Gastrocnemius medialis (tissue), 4 donors: Measurements from ENCODE around the gene ADAMTS2. TPM values are rescaled to one million over a fixed set of nuclear protein-coding genes. Genes with fewer than 3 reads are reported as not detected.

Experiments used
- ATAC-seq, 2 donors: fragments of 150-250 bp; one replicate each; pipeline ENCODE4 v1.9.1; 2016
- DNase-seq, 2 donors: peaks; one replicate each; pipeline ENCODE4 v3.0.0-alpha.2; 2019
- H3K27ac ChIP-seq, 4 donors: fragments of 200-600 bp; sonication (generic); 1 replicate in 1 of 4; 2 replicates in 3 of 4; pipeline ENCODE4 v1.5.1; 2016 to 2018; ENCODE audit warnings: mild to moderate bottlenecking in 2 of 4, moderate library complexity in 1 of 4
- H3K27me3 ChIP-seq, 3 donors: fragments of 200-600 bp; sonication (generic) in 2 of 3; 1 replicate in 1 of 3; 2 replicates in 2 of 3; pipeline versions ENCODE4 v1.5.1 to v1.6.0; 2016 to 2019; ENCODE audit warnings: mild to moderate bottlenecking in 1 of 3, moderate library complexity in 1 of 3
- H3K36me3 ChIP-seq, 2 donors: fragments of 200-600 bp; sonication (generic) in 1 of 2; one replicate each; pipeline ENCODE4 v1.5.1; 2017 to 2018
- H3K4me1 ChIP-seq, 2 donors: fragments of 200-600 bp; sonication (generic) in 1 of 2; one replicate each; pipeline ENCODE4 v1.5.1; 2016 to 2017; ENCODE audit warnings: mild to moderate bottlenecking in 2 of 2
- H3K4me3 ChIP-seq, 4 donors: fragments of 200-600 bp; sonication (generic) in 3 of 4; 1 replicate in 1 of 4; 2 replicates in 3 of 4; pipeline ENCODE4 v1.5.1; 2016 to 2019; ENCODE audit warnings: mild to moderate bottlenecking in 2 of 4
- H3K9me3 ChIP-seq, 3 donors: fragments of 200-600 bp; sonication (generic) in 2 of 3; 1 replicate in 1 of 3; 2 replicates in 2 of 3; pipeline ENCODE4 v1.5.1; 2016 to 2019
- POLR2A ChIP-seq, 2 donors: fragments of 450-650 bp; IDR thresholded peaks; one replicate each; pipeline ENCODE4 v1.6.1; 2017; ENCODE audit warnings: antibody characterized with exemption in 2 of 2, mild to moderate bottlenecking in 2 of 2, moderate library complexity in 2 of 2
- in situ Hi-C, 4 donors: fragments of 200-750 bp; cut with MboI; loops; one replicate each; pipeline versions ENCODE4 v1.15.0 to v1.8.0; 2017; ENCODE audit warnings: low sequenced_read_pairs in 4 of 4
- intact Hi-C: fragments of 100-400 bp; cut with DNase I; formaldehyde crosslinking; loops from one replicate; pipeline ENCODE4 v1.15.1; 2023; ENCODE audit warnings: low total_unique reads
- total RNA-seq, 4 donors: library from RNA; depleted of rRNA; stranded (reverse); fragments of >200 nt; gene quantifications; one replicate each; pipeline versions ENCODE4 v1.1.0 to v1.2.3, GENCODE V29; 2016
- TF ChIP-seq, protein P1 (sequence below), 5 experiments: fragments of 450-650 bp in 3 of 5; fragments of 200-600 bp in 2 of 5; sonication (generic) in 2 of 5; IDR thresholded peaks in 4 of 5; conservative IDR thresholded peaks in 1 of 5; 1 replicate in 4 of 5; 2 replicates in 1 of 5; pipeline ENCODE4 v1.5.1; 2016 to 2019; ENCODE audit warnings: antibody characterized with exemption in 5 of 5, mild to moderate bottlenecking in 3 of 5, moderate library complexity in 3 of 5

ADAMTS2 gene
- total RNA-seq, 4 donors from 2014 or later = 0.78 to 3.8 (median 2.0) TPM

DNA sequence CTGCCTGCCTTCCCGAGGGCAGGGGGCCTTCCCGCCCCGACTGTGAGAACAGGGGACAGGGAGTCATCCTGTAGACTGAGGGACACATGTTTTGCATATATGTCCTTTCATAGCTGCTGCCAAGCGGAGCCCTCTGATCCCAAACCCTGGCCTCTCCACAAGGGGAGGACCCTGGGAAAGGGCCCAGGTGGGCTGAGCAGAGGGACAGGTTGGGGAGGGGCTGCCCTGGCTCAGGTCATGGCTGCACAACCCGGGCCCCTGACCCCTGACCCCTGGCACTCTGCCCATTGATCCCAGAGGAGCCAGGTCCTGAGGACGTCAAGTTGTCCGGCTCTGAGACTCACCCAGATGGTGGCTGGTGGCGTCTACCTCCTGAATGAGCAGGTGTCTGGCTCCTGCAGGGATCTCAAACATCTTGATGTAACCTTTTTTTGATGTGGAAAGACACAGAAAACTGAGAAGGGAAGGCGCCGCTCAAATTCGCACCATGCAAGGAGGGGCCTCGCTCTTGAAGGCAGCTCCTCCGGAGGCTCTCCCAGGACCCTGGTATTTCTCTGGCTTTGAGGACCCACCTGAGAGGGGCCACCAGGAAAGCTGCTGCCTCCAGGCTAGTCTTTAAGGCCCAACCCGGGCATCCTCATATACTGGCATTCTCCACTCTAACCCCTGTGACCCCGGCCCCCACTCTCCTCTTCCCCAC lies 213.2 kb downstream of the ADAMTS2 start:
- no peaks in the 10 kb centered on the region for H3K27me3 ChIP-seq
- H3K36me3 ChIP-seq = no peaks in the 10 kb centered on the region
- intact Hi-C loops (no loop called here), in situ Hi-C loops (no loop called here)
- no peak overlapping the region for H3K4me3 ChIP-seq
- H3K27ac ChIP-seq = no peak overlapping the region
- H3K4me1 ChIP-seq = no peaks in the 10 kb centered on the region
- TF ChIP-seq, protein P1, sequence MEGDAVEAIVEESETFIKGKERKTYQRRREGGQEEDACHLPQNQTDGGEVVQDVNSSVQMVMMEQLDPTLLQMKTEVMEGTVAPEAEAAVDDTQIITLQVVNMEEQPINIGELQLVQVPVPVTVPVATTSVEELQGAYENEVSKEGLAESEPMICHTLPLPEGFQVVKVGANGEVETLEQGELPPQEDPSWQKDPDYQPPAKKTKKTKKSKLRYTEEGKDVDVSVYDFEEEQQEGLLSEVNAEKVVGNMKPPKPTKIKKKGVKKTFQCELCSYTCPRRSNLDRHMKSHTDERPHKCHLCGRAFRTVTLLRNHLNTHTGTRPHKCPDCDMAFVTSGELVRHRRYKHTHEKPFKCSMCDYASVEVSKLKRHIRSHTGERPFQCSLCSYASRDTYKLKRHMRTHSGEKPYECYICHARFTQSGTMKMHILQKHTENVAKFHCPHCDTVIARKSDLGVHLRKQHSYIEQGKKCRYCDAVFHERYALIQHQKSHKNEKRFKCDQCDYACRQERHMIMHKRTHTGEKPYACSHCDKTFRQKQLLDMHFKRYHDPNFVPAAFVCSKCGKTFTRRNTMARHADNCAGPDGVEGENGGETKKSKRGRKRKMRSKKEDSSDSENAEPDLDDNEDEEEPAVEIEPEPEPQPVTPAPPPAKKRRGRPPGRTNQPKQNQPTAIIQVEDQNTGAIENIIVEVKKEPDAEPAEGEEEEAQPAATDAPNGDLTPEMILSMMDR (IDR thresholded peaks at IDR 0.05 in 4 of 5, conservative IDR thresholded peaks at IDR 0.05 in 1 of 5) = no peak
- no peak for TF ChIP-seq POLR2A (IDR thresholded peaks at IDR 0.05)
- H3K9me3 ChIP-seq = no peaks in the 10 kb centered on the region
- ATAC-seq (no peak), DNase-seq (no peak)

DNA sequence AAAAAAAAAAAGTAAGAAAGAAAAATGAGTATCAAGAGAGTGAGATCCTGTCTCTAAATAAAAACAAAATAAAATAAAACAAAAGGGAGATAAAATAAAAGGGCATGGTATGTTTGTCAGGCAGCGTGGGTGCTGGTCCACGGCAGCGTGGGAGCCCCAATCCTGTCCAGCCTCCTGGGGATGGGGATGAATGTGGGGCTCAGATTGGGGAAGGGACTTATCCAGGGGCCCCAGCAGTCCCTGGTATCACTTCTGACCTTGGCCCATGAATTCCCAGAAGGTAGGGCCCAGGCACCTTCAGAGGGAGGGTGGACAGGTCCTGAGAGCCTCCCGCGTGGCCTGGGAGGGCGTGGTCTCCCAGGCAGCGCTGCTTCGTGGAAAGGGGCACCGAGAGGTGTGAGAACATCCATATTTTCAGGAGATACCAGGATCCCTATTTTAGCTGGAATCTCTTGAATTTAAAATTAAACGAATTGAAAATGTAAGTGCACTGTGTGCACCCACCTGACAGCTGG lies 213.9 kb downstream of the ADAMTS2 start:
- H3K36me3 ChIP-seq = no peaks in the 10 kb centered on the region
- DNase-seq = no peak
- no peak for TF ChIP-seq POLR2A (IDR thresholded peaks at IDR 0.05)
- TF ChIP-seq, protein P1 (IDR thresholded peaks at IDR 0.05 in 4 of 5, conservative IDR thresholded peaks at IDR 0.05 in 1 of 5) = no peak

DNA sequence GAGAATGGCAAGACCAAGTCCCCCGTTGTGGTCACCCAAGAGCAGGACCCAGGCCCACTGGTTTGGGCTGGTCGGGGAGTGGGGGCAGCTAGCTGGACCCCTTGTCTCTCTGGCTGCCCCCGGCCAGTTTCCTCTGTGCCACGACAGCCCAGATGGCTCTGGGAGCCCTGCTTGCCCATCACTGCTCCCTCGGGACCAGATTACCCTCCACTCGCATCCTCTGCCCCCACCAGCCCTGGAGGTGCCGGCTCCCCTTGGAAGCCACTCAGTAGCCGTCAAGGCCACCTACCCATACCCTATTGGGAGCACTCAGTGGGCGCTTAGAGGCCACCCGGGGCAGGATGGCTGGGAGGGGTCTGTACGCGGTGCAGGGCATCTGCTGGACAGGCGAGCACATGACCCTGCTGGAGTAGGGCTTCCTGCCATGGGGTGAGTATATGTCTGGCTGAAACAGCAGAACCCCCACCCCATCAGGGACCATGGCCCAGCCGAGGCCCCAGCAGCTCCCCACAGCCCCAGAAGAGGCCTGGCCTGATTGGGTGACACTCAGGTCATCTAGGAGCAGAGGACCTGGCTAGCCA lies 215.1 kb downstream of the ADAMTS2 start:
- H3K36me3 ChIP-seq = no peaks in the 10 kb centered on the region
- H3K9me3 ChIP-seq = no peaks in the 10 kb centered on the region
- H3K4me3 ChIP-seq = no peak overlapping the region
- H3K4me1 ChIP-seq = no peaks in the 10 kb centered on the region
- H3K27ac ChIP-seq = no peak overlapping the region
- no peak for TF ChIP-seq POLR2A (IDR thresholded peaks at IDR 0.05)
- TF ChIP-seq, protein P1 (IDR thresholded peaks at IDR 0.05 in 4 of 5, conservative IDR thresholded peaks at IDR 0.05 in 1 of 5) = no peak
- intact Hi-C loops (no loop called here), in situ Hi-C loops (no loop called here)
- H3K27me3 ChIP-seq = no peaks in the 10 kb centered on the region
- DNase-seq (no peak), ATAC-seq (no peak)

More for the DNA sequence above, 213.9 kb downstream of the ADAMTS2 start:
- Histone ChIP-seq H3K4me3 (no peak overlapping the region), H3K9me3 (no peaks in the 10 kb centered on the region), H3K4me1 (no peaks in the 10 kb centered on the region), H3K27ac (no peak overlapping the region), H3K27me3 (no peaks in the 10 kb centered on the region)
- ATAC-seq = no peak
- in situ Hi-C loops = no loop called here
- intact Hi-C loops = no loop called here

DNA sequence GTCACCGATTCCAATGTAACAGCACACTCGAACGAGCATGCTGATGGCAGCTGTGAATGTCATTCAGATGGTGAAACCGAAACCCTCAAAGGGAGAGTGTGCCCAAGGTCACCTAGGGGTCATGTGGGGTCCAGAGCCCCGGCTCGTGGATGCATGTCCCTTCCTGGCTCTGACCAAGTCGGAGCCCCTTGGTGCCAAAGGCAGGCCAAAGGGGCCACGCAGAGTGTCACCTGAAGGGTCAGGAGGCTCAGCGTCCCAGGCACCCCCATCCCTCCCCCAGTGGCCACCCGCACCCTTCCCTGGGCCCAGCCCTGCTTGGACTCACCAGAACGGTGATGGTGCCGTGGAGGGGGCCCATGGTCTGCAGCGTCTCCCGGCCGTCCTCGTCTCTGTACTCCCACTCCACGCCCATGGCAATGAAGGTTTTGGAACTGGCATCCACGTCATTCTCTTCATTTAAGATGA lies 215.6 kb downstream of the ADAMTS2 start:
- no peaks in the 10 kb centered on the region for H3K9me3 ChIP-seq
- H3K27ac ChIP-seq = no peak overlapping the region
- in situ Hi-C loops (no loop called here), intact Hi-C loops (no loop called here)
- no peak for TF ChIP-seq POLR2A (IDR thresholded peaks at IDR 0.05)
- TF ChIP-seq, protein P1 (IDR thresholded peaks at IDR 0.05 in 4 of 5, conservative IDR thresholded peaks at IDR 0.05 in 1 of 5) = no peak
- no peaks in the 10 kb centered on the region for H3K27me3 ChIP-seq
- H3K4me1 ChIP-seq = no peaks in the 10 kb centered on the region
- H3K4me3 ChIP-seq = no peak overlapping the region
- no peaks in the 10 kb centered on the region for H3K36me3 ChIP-seq
- ATAC-seq (no peak), DNase-seq (no peak)
